AG04449 (cell line): ENCODE measurements around the gene TTBK1.

ENCODE experiments used
- CTCF ChIA-PET: fragments of 350-600 bp; formaldehyde crosslinking; extraction: SDS; loops from one replicate; lab custom pipeline; 2021; ENCODE audit warnings: antibody characterized with exemption; lab: Yijun Ruan, JAX
- POLR2A ChIA-PET: fragments of 400-600, 350-600 bp; formaldehyde crosslinking; extraction: SDS; loops from one replicate; lab custom pipeline; 2020; ENCODE audit warnings: antibody characterized with exemption, inconsistent platforms; lab: Yijun Ruan, JAX
- DNase-seq: peaks from one replicate; pipeline ENCODE4 v3.0.0-alpha.2; 2010; ENCODE audit warnings: low read depth, low spot score
- H3K4me3 ChIP-seq: 2 replicates; pipeline ENCODE4 v1.5.1; 2011; ENCODE audit warnings: low read depth, mild to moderate bottlenecking, control low read depth, low read length
- CTCF ChIP-seq: IDR thresholded peaks from one replicate; pipeline ENCODE4 v1.5.1; 2011; ENCODE audit warnings: mild to moderate bottlenecking, moderate library complexity, low read length, control low read depth, inconsistent platforms; ENCODE audit not compliant: insufficient read depth; ENCODE audit errors: missing control alignments

The TTBK1 gene

GRCh38 chr6:43228951-43229802, 14.1 kb upstream of the TTBK1 start, which contains the start of gene DNPH1:
Gene DNPH1, minus strand, starts transcription at chr6:43229481. Its CDS starts 25 bp downstream, at chr6:43229456.
- ChIA-PET CTCF (interaction anchor here (0.6 to 4.3 kb wide), 72 partner anchors 9 to 852 kb away, joined by 3 to 98 read pairs (median 4); partner anchors contain the start of genes CUL9, DLK2, KLHDC3 and MEA1), POLR2A (no interaction called here)
- H3K4me3 ChIP-seq, result peak within 1 kb of the TSS; percentile 70
- peak; percentile 62 for TF ChIP-seq CTCF
- no peak for DNase-seq

- ChIA-PET POLR2A (no interaction called here), CTCF (interaction anchor here (0.5 to 4.3 kb wide), 45 partner anchors 8 to 292 kb away, joined by 3 to 98 read pairs (median 5); partner anchors contain the start of genes CUL9, KLHDC3, MEA1 and SLC22A7)
- peak overlapping the region; percentile 70 for H3K4me3 ChIP-seq
- no peak for TF ChIP-seq CTCF
- no peak for DNase-seq
Observed at GRCh38 chr6:43229803-43230620, 13.3 kb upstream of the TTBK1 start.

- H3K4me3 ChIP-seq, result no peak overlapping the region
- CTCF ChIA-PET, result interaction anchor here (1.0 to 4.3 kb wide), 6 partner anchors 14 to 276 kb away, joined by 3 to 98 read pairs (median 16); no protein-coding TSS in a partner anchor
- TF ChIP-seq CTCF, result no peak
- POLR2A ChIA-PET, result no interaction called here
- no peak for DNase-seq
Observed at GRCh38 chr6:43231053-43231452, 12.2 kb upstream of the TTBK1 start.

GRCh38 chr6:43231735-43232450, 11.4 kb upstream of the TTBK1 start:
- no peak for TF ChIP-seq CTCF
- CTCF ChIA-PET, result interaction anchor here (1.0 to 4.2 kb wide), 3 partner anchors 24 to 275 kb away, joined by 3 to 30 read pairs (median 28); no protein-coding TSS in a partner anchor
- no peak for DNase-seq
- no peak overlapping the region for H3K4me3 ChIP-seq
- POLR2A ChIA-PET, result no interaction called here

GRCh38 chr6:43235841-43236240, 7.4 kb upstream of the TTBK1 start:
- TF ChIP-seq CTCF, result no peak
- DNase-seq, result no peak
- ChIA-PET POLR2A (no interaction called here), CTCF (no interaction called here)
- H3K4me3 ChIP-seq, result no peak overlapping the region
